GM19043 (cell line): ENCODE data around the gene INHBE.

Experiments
- ATAC-seq: cut with Tn5 transposase; IDR thresholded peaks from one replicate; pipeline ENCODE4 v1.9.1; 2021; ENCODE audit warnings: low read depth; ENCODE audit not compliant: unreplicated experiment

INHBE gene

GRCh38 chr12:57459750-57460467, 4.8 kb downstream of the INHBE start, which contains the start of gene GLI1:
GLI1 (plus strand) TSS chr12:57459785; CDS start chr12:57463692, 3,907 bp downstream.
- no peak for ATAC-seq

GRCh38 chr12:57460468-57460784, 5.3 kb downstream of the INHBE start:
- ATAC-seq = no peak

- ATAC-seq = no peak
These were observed 5.8 kb downstream of the INHBE start for GRCh38 chr12:57460841-57461275.

GRCh38 chr12:57461276-57461916, 6.3 kb downstream of the INHBE start:
- no peak for ATAC-seq

- ATAC-seq = no peak
These were observed 6.8 kb downstream of the INHBE start for GRCh38 chr12:57461917-57462250.

GRCh38 chr12:57462251-57462911, 7.3 kb downstream of the INHBE start:
- peak; percentile 68 for ATAC-seq

GRCh38 chr12:57462912-57463253, 7.8 kb downstream of the INHBE start:
- ATAC-seq = no peak

GRCh38 chr12:57464569-57464968, 9.5 kb downstream of the INHBE start:
- no peak for ATAC-seq

- ATAC-seq = no peak
These were observed 10.1 kb downstream of the INHBE start for GRCh38 chr12:57465030-57465746.

- ATAC-seq = no peak
These were observed 10.8 kb downstream of the INHBE start for GRCh38 chr12:57465747-57466505.

GRCh38 chr12:57467212-57467874, 12.2 kb downstream of the INHBE start:
- no peak for ATAC-seq

GRCh38 chr12:57467915-57468314, 12.8 kb downstream of the INHBE start:
- ATAC-seq = no peak

GRCh38 chr12:57469296-57470164, 14.4 kb downstream of the INHBE start:
- ATAC-seq = no peak

GRCh38 chr12:57470286-57470969, 15.3 kb downstream of the INHBE start:
- no peak for ATAC-seq

GRCh38 chr12:57470970-57471656, 16.0 kb downstream of the INHBE start:
- no peak for ATAC-seq

- ATAC-seq = no peak
These were observed 16.6 kb downstream of the INHBE start for GRCh38 chr12:57471661-57472060.

GRCh38 chr12:57472391-57472790, 17.3 kb downstream of the INHBE start:
- ATAC-seq = no peak

- no peak for ATAC-seq
These were observed 18.3 kb downstream of the INHBE start for GRCh38 chr12:57473392-57473791.
